NCI-H2196 treated with DMSO at 0.1 percent for 48 hours (cell line): ENCODE measurements around the gene TRAPPC10.

ENCODE experiments used
- DNase-seq: peaks from one replicate; lab custom pipeline; 2025; ENCODE audit not compliant: unreplicated experiment; lab: John Stamatoyannopoulos, UW

Gene TRAPPC10

GRCh38 chr21:44029460-44030087 is 17.5 kb downstream of the TRAPPC10 start:
- DNase-seq = no peak

GRCh38 chr21:44035244-44035643 is 23.1 kb downstream of the TRAPPC10 start:
- no peak for DNase-seq

- no peak for DNase-seq
These were observed 26.0 kb downstream of the TRAPPC10 start for GRCh38 chr21:44038063-44038462.

- no peak for DNase-seq
These were observed 27.7 kb downstream of the TRAPPC10 start for GRCh38 chr21:44039828-44040227.

- DNase-seq = no peak
These were observed 31.5 kb downstream of the TRAPPC10 start for GRCh38 chr21:44043613-44044012.

- DNase-seq = no peak
These were observed 34.6 kb downstream of the TRAPPC10 start for GRCh38 chr21:44046734-44047133.

- DNase-seq = no peak
These were observed 36.0 kb downstream of the TRAPPC10 start for GRCh38 chr21:44047996-44048560.

GRCh38 chr21:44049182-44049581 is 37.1 kb downstream of the TRAPPC10 start:
- no peak for DNase-seq

- DNase-seq = no peak
These were observed 37.5 kb downstream of the TRAPPC10 start for GRCh38 chr21:44049606-44050005.

- DNase-seq = no peak
These were observed 38.2 kb downstream of the TRAPPC10 start for GRCh38 chr21:44050276-44050675.

GRCh38 chr21:44051462-44051941 is 39.4 kb downstream of the TRAPPC10 start:
- DNase-seq = no peak

GRCh38 chr21:44052071-44052829 is 40.1 kb downstream of the TRAPPC10 start:
- DNase-seq = no peak

- DNase-seq = no peak
These were observed 40.7 kb downstream of the TRAPPC10 start for GRCh38 chr21:44052830-44053226.

GRCh38 chr21:44053567-44053966 is 41.5 kb downstream of the TRAPPC10 start:
- DNase-seq = no peak

GRCh38 chr21:44054710-44055109 is 42.6 kb downstream of the TRAPPC10 start:
- no peak for DNase-seq

- DNase-seq = no peak
These were observed 44.9 kb downstream of the TRAPPC10 start for GRCh38 chr21:44057055-44057454.

- no peak for DNase-seq
These were observed 46.0 kb downstream of the TRAPPC10 start for GRCh38 chr21:44057960-44058651.

GRCh38 chr21:44058652-44058964 is 46.5 kb downstream of the TRAPPC10 start:
- no peak for DNase-seq

GRCh38 chr21:44058981-44059380 is 46.9 kb downstream of the TRAPPC10 start:
- DNase-seq = no peak

- DNase-seq = peak; percentile 27
These were observed 47.6 kb downstream of the TRAPPC10 start for GRCh38 chr21:44059710-44060109.

- DNase-seq = no peak
These were observed 50.3 kb downstream of the TRAPPC10 start for GRCh38 chr21:44062380-44062779.
